Stimulated activated effector memory CD8-positive, alpha-beta T cell treated with anti-CD3 and anti-CD28 coated beads, Interleukin-12 subunit alpha, Interleukin-12 subunit beta, amount 100 ng/mL, for 72 hours (primary cell): ENCODE results near the gene KLKB1.
"Not testable (repeated sequence)": the region's sequence is repeated elsewhere in the genome, so short reads cannot be mapped to it uniquely, and the experiment has no call there.

ENCODE experiments used
- ATAC-seq: fragments of 150-1000 bp; cut with Tn5 transposase; 2 replicates; pipeline ENCODE4 v1.10.0; 2021
- DNase-seq, 2 donors: peaks; one replicate each; pipeline ENCODE4 v3.0.0; 2021 to 2022; ENCODE audit warnings: low spot score in 2 of 2
- H3K27ac Mint-ChIP-seq: one replicate; pipeline ENCODE4 v1.8.0; 2022; ENCODE audit warnings: mild to moderate bottlenecking, mixed read lengths
- H3K36me3 Mint-ChIP-seq: one replicate; pipeline ENCODE4 v1.8.0; 2022; ENCODE audit warnings: mild to moderate bottlenecking, mixed read lengths
- H3K4me1 Mint-ChIP-seq: one replicate; pipeline ENCODE4 v1.8.0; 2022; ENCODE audit warnings: mixed read lengths
- H3K4me3 Mint-ChIP-seq: one replicate; pipeline ENCODE4 v1.8.0; 2022; ENCODE audit warnings: mild to moderate bottlenecking, mixed read lengths
- H3K9me3 Mint-ChIP-seq: one replicate; pipeline ENCODE4 v1.8.0; 2022; ENCODE audit warnings: mixed read lengths

KLKB1 gene

DNA sequence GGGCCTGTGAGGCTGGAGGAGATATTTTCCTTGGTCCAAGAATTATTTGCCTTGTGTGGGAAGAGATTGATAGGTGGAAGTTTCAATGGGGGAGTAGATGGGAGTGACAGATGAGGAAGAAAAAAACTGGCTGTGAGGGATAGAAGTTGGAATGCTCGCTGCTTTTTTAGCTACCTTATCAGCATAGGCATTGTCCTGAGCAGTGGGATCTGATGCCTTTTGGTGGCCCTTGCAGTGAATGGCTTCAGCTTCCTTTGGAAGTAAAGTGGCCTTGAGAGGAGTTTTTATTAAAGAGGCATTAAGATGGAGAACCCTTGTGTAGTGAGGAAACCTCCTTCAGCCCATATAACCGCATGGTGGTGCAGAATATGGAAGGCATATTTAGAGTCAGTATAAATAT is 16.0 kb downstream of the KLKB1 start:
- ATAC-seq (no peak), DNase-seq (no peak)
- H3K4me3 Mint-ChIP-seq = no peak overlapping the region
- H3K9me3 Mint-ChIP-seq = no peaks in the 10 kb centered on the region
- H3K27ac Mint-ChIP-seq = no peak overlapping the region
- H3K36me3 Mint-ChIP-seq = peaks cover 4% of the 10 kb centered on the region
- H3K4me1 Mint-ChIP-seq = no peaks in the 10 kb centered on the region

- peaks cover 4% of the 10 kb centered on the region for H3K36me3 Mint-ChIP-seq
- no peak for ATAC-seq
- no peak for DNase-seq
- H3K4me1 Mint-ChIP-seq = no peaks in the 10 kb centered on the region
- no peaks in the 10 kb centered on the region for H3K9me3 Mint-ChIP-seq
- no peak overlapping the region for H3K27ac Mint-ChIP-seq
- no peak overlapping the region for H3K4me3 Mint-ChIP-seq
These were observed 17.5 kb downstream of the KLKB1 start for GRCh38 chr4:186244835-186245234.

- not testable (repeated sequence) for H3K9me3 Mint-ChIP-seq, H3K4me3 Mint-ChIP-seq, DNase-seq, H3K4me1 Mint-ChIP-seq, ATAC-seq, H3K36me3 Mint-ChIP-seq, H3K27ac Mint-ChIP-seq
These were observed 19.9 kb downstream of the KLKB1 start for GRCh38 chr4:186247062-186247752.

- no peak overlapping the region for H3K27ac Mint-ChIP-seq
- ATAC-seq = no peak
- H3K4me3 Mint-ChIP-seq = no peak overlapping the region
- DNase-seq = no peak
- no peaks in the 10 kb centered on the region for H3K9me3 Mint-ChIP-seq
- no peaks in the 10 kb centered on the region for H3K4me1 Mint-ChIP-seq
- H3K36me3 Mint-ChIP-seq = peaks cover 4% of the 10 kb centered on the region
These were observed 21.3 kb downstream of the KLKB1 start for GRCh38 chr4:186248643-186249042.

GRCh38 chr4:186249785-186250754 is 22.8 kb downstream of the KLKB1 start:
- H3K27ac Mint-ChIP-seq = no peak overlapping the region
- no peak overlapping the region for H3K4me3 Mint-ChIP-seq
- no peaks in the 10 kb centered on the region for H3K9me3 Mint-ChIP-seq
- H3K36me3 Mint-ChIP-seq = peaks cover 4% of the 10 kb centered on the region
- no peaks in the 10 kb centered on the region for H3K4me1 Mint-ChIP-seq
- ATAC-seq = no peak
- DNase-seq = no peak

DNA sequence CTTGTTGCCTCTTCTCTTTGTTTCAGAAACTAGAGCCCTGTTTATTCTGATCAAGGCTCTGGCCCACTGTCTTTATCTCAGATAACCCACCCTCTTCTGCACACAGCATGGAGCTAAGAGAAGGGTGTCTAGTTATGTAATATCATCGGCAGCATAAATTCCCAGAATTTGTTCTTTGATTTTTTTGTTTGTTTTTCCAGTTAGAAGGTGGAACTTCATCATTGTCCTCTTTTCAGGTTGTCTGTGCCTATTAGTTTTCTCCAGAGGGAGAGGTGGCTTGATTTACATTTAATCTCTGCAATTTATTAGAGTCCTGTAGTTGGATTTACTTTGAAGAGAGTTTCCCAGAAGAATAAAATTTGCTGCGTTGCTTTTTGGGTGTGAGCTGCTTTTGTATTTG is 23.5 kb downstream of the KLKB1 start:
- DNase-seq (no peak), ATAC-seq (no peak)
- Mint-ChIP-seq H3K4me1 (no peaks in the 10 kb centered on the region), H3K9me3 (no peaks in the 10 kb centered on the region), H3K36me3 (peaks cover 4% of the 10 kb centered on the region), H3K27ac (no peak overlapping the region), H3K4me3 (no peak overlapping the region)

- H3K4me1 Mint-ChIP-seq = no peaks in the 10 kb centered on the region
- DNase-seq = no peak
- H3K4me3 Mint-ChIP-seq = no peak overlapping the region
- H3K9me3 Mint-ChIP-seq = no peaks in the 10 kb centered on the region
- H3K27ac Mint-ChIP-seq = no peak overlapping the region
- ATAC-seq = no peak
- no peaks in the 10 kb centered on the region for H3K36me3 Mint-ChIP-seq
These were observed 27.8 kb downstream of the KLKB1 start for GRCh38 chr4:186255122-186255521.

GRCh38 chr4:186258216-186258811 is 31.0 kb downstream of the KLKB1 start:
- Mint-ChIP-seq H3K4me3 (no peak overlapping the region), H3K27ac (no peak overlapping the region), H3K36me3 (no peaks in the 10 kb centered on the region), H3K9me3 (no peaks in the 10 kb centered on the region), H3K4me1 (no peaks in the 10 kb centered on the region)
- DNase-seq (no peak), ATAC-seq (no peak)

GRCh38 chr4:186260117-186260503 is 32.8 kb downstream of the KLKB1 start:
- H3K4me3 Mint-ChIP-seq = no peak overlapping the region
- H3K4me1 Mint-ChIP-seq = no peaks in the 10 kb centered on the region
- ATAC-seq = no peak
- no peak for DNase-seq
- H3K9me3 Mint-ChIP-seq = no peaks in the 10 kb centered on the region
- no peaks in the 10 kb centered on the region for H3K36me3 Mint-ChIP-seq
- H3K27ac Mint-ChIP-seq = no peak overlapping the region

DNA sequence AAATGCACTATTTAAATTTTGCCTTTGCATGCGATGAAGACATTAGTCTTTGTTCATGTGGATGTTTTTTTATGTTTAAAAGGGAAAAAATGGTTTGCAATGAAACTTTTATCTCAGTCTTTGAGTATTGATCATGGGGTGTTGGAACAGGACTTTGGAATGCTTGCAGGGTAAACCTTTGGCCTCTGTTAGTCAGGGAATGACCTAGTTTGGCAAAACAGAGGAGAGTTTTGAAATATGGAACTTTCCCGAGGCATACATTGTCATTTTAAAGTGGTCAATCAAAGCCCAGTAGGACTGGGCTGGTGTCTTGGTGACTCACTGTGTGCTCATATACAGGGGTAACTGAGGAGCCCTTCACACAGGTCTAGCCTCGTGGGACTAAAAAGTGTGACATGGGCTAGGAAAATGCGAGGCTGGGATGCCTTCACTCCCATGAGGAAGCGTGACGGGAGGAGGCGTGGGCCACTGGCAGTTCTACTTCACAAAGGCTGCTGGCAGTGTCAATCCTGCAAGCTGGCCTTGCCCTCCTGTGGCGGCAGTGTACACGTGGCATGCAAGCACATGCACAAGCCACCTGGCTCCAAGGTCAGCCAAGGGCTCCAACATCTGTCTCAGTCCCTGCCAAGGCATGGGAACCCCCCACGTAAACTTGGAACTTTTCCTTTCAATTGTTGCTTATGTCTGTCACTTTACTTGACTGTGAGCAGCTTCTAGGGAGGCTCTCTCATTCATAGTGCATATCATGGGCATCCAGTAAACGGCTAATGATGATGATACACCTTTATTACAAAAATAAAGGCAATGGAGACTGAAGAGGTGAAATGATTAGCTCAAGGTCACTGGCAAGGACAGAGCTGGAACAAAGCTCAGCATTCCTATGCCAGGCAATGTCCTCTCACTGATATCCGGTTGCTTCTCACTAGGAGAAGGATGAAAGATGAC is 33.5 kb downstream of the KLKB1 start:
- no peak for ATAC-seq
- Mint-ChIP-seq H3K36me3 (no peaks in the 10 kb centered on the region), H3K9me3 (no peaks in the 10 kb centered on the region), H3K4me1 (no peaks in the 10 kb centered on the region), H3K4me3 (no peak overlapping the region), H3K27ac (no peak overlapping the region)
- no peak for DNase-seq

DNA sequence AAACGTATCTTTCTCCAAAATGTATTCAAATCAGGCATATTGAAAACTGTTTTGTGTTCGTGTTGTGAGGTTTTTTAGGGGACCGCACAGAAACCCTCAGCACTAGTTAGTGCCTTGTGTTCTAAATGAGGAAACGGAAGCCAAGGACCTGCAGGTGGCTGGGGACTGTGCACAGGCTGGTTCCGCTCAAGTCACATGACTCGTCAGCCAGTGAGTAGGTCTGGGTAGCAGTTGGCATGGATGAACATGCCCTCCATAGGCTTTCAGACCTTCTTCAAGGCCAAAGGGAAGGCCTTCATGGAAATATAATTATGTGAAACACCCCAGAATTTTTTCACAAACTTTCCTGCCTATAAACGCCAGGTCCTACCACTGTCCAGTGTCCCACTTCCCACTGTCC is 37.4 kb downstream of the KLKB1 start:
- H3K36me3 Mint-ChIP-seq = no peaks in the 10 kb centered on the region
- H3K27ac Mint-ChIP-seq = no peak overlapping the region
- no peaks in the 10 kb centered on the region for H3K4me1 Mint-ChIP-seq
- no peaks in the 10 kb centered on the region for H3K9me3 Mint-ChIP-seq
- DNase-seq = no peak
- ATAC-seq = no peak
- no peak overlapping the region for H3K4me3 Mint-ChIP-seq

DNA sequence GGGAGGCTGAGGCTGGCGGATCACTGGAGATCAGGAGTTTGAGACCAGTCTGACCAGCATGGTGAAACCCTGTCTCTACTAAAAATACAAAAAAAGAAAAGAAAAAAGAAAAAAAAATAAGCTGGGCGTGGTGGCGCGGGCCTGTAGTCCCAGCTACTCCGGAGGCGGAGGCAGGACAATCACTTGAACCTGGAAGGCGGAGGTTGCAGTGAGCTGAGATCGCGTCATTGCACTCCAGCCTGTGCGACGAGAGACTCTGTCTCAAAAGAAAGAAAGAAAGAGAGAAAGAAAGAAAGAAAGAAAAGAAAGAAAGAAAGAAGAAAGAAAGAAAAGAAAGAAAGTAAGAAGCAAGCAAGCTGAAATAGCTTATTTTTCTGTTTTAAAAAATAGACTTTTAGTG is 37.9 kb downstream of the KLKB1 start:
- not testable (repeated sequence) for H3K36me3 Mint-ChIP-seq, DNase-seq, ATAC-seq, H3K4me1 Mint-ChIP-seq, H3K9me3 Mint-ChIP-seq, H3K27ac Mint-ChIP-seq, H3K4me3 Mint-ChIP-seq

- DNase-seq (no peak), ATAC-seq (no peak)
- Mint-ChIP-seq H3K27ac (no peak within 1 kb of the TSS), H3K4me3 (no peak within 1 kb of the TSS), H3K9me3 (no peaks in the 10 kb centered on the region), H3K36me3 (no peaks in the 10 kb centered on the region), H3K4me1 (no peaks in the 10 kb centered on the region)
These were observed 38.7 kb downstream of the KLKB1 start, which contains the start of gene F11 for GRCh38 chr4:186265683-186266652. Gene F11 (plus strand): TSS chr4:186266189. CDS start chr4:186267137, 948 bp downstream.
